ENCODE measurements around the gene TSPAN17. TPM values are rescaled to one million over a fixed set of nuclear protein-coding genes. Genes with fewer than 3 reads are reported as not detected.
A peak's percentile ranks its signal among the peaks of the same experiment; 100 is the strongest.

Gene TSPAN17
- total RNA-seq, 1 experiment from 2014 or later = 17.0 TPM

- no peak for DNase-seq (ENCODE audit: low read depth)
Observed at GRCh38 chr5:176659860-176660461, 12.7 kb downstream of the TSPAN17 start.

DNA sequence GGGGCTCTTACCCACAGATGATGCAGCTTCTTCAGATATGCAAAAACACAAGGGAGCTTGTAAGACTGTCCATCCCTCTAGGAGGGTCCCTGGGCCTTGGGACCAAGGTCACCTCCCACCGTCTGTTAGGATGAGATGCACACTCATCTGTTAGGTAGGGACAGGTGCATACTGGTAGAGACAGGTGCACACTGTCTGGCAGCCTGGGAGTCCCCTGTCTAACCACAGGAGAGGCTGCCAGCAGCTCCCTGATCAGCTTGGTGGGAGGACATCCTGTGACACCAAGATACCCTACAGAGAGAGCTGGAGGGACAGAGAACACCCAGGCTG lies 13.2 kb downstream of the TSPAN17 start:
- DNase-seq (ENCODE audit: low read depth) = no peak

- peak; percentile 86 for DNase-seq (ENCODE audit: low read depth)
Observed at GRCh38 chr5:176660860-176661641, 13.8 kb downstream of the TSPAN17 start.

DNA sequence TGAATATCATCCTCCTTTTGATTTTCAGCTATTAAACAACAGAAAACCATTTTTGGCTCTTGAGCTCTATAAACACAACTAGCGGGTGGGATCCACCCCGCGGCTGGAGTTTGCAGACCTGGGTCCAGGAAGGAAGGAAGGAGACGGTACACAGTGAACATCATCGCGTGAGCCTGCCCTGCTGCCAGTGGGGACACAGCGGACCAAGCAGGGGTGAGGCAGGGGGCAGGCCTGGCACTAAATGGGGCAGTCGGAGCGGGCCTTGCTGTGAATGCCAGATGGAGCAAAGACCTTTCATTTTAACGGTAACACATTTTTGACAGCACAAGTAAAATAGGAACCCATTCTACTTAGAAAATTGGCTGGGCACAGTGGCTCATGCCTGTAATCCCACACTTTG lies 14.4 kb downstream of the TSPAN17 start:
- DNase-seq (ENCODE audit: low read depth) = no peak

- no peak for DNase-seq (ENCODE audit: low read depth)
Observed at GRCh38 chr5:176662371-176663333, 15.4 kb downstream of the TSPAN17 start.

- DNase-seq (ENCODE audit: low read depth) = no peak
Observed at GRCh38 chr5:176663566-176663965, 16.3 kb downstream of the TSPAN17 start.

GRCh38 chr5:176664479-176664878 lies 17.2 kb downstream of the TSPAN17 start:
- DNase-seq (ENCODE audit: low read depth) = no peak

- DNase-seq (ENCODE audit: low read depth) = no peak
Observed at GRCh38 chr5:176664886-176665285, 17.6 kb downstream of the TSPAN17 start.

GRCh38 chr5:176665517-176665916 lies 18.2 kb downstream of the TSPAN17 start:
- DNase-seq (ENCODE audit: low read depth) = no peak

DNA sequence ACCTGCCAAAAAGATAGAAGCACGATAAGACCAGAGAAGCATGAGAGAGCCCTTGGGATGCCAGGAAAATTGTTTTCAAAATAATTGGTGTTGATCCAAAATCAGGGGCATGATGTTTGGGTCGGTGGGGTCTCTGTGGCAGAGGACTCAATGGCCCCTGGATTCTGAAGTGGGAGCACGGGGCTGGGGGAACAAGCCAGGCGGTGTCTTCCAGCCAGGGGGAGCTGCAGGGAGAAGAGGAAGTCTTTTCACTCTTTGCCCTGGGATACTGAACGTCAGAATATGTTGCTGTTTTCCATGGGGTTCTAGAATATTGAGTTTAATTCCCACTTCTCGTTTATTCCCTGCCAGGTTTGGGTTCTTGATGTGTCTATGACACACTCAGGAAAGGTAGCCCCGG lies 20.4 kb downstream of the TSPAN17 start:
- DNase-seq (ENCODE audit: low read depth) = no peak

GRCh38 chr5:176670449-176670848 lies 23.2 kb downstream of the TSPAN17 start:
- no peak for DNase-seq (ENCODE audit: low read depth)

DNA sequence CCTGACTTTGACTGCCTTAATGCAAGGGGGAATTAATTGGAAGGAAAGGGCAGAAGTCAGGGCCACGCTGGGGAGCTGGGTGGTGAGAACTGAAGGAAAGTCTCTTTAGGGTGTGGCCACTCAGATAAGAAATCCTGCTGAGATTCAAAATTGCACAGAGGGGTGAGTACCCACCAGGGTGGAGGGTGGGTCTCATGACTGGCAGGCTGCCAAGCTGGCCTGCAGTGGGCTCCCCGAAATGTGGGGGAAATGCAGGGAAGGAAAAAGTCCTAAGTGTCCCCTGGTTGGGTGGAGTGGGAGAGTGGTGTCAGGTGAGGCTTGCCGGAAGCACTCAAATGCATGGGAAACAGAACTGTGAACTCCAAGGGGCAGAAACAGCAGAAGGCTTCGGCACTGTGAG lies 24.1 kb downstream of the TSPAN17 start:
- DNase-seq (ENCODE audit: low read depth) = no peak

- DNase-seq (ENCODE audit: low read depth) = no peak
Observed at GRCh38 chr5:176671890-176672747, 24.8 kb downstream of the TSPAN17 start.

DNA sequence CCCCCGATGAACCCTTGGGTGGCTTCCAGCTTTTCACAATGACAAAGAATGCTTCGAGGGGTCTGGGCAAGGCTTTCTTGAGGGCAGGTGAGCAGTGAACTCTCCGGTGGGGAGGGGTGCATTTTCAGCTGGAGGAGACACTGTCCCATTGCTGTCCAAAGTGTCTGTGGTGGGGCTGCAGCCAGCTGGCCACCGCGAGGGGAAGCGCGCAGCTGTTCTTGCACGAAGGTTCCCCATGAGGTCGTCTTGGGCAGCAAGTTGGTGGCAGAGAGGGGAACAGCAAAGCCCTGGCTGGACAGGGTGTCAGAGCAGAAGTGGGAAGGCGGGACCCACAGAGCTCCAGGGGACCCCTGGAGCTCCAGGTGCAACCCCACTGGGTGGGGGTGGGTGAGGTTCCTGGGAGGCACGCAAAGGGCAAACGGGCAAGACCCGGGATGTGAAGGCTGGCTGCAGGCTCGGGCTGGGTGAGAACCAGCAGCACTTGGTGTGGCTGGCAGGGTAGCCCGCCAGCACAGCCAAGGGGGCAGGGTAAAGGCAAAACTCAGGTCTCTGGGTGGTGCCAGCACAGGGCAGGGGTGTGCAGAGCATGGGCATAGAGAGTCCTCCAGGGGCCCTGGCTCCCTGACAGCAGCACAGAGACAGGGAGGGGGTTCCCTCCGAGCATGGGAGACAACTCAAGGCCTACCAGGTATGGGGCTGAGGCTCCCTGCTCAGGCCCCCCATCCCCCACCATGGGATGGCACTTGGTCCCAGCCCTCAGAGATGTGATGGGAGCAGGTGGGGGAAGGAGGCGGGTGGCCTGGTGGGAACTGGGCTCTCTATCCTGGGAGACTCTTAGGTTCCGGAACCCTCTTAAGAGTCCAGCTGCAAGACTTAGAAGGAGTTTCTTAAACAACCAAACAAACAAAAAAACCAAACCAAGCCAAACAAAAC lies 26.6 kb downstream of the TSPAN17 start:
- no peak for DNase-seq (ENCODE audit: low read depth)

GRCh38 chr5:176674799-176675198 lies 27.5 kb downstream of the TSPAN17 start:
- DNase-seq (ENCODE audit: low read depth) = no peak

GRCh38 chr5:176675676-176676360 lies 28.5 kb downstream of the TSPAN17 start:
- DNase-seq (ENCODE audit: low read depth) = peak; percentile 69

GRCh38 chr5:176676361-176676824 lies 29.1 kb downstream of the TSPAN17 start:
- DNase-seq (ENCODE audit: low read depth) = peak; percentile 86

GRCh38 chr5:176677209-176677939 lies 30.1 kb downstream of the TSPAN17 start:
- no peak for DNase-seq (ENCODE audit: low read depth)

DNA sequence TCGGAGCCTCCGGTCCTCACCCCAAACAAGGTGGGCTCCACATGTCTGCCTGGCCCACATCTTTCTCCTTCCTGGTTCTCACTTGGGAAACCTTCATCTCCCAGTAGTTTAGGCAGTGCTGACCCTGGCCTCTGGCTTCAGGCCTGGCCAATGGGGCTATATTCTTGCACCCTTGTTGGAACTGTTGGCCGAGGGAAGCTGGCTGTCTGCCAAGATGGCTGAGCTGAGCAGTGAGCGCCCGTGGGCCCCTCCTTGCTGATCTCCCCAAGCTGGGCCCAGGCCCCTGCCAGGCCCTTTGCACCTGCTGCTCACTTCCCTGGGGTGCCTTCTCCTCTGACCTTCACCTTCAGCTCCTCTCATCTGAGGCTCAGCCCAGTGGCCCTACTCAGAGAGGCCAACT lies 31.3 kb downstream of the TSPAN17 start:
- no peak for DNase-seq (ENCODE audit: low read depth)
